Coronary artery (tissue), 2 donors: Measurements from ENCODE around the gene NDUFA13.
"Not testable (repeated sequence)": the region's sequence is repeated elsewhere in the genome, so short reads cannot be mapped to it uniquely, and the experiment has no call there.

ENCODE experiments used
- DNase-seq: peaks from one replicate; pipeline ENCODE4 v3.0.0-alpha.2; 2017; ENCODE audit warnings: low spot score
- H3K27ac ChIP-seq, 2 donors: fragments of 200-600 bp; sonication (generic); one replicate each; pipeline ENCODE4 v1.5.1; 2016 to 2019
- H3K4me3 ChIP-seq: fragments of 200-600 bp; sonication (generic); 2 replicates; pipeline ENCODE4 v1.5.1; 2016; ENCODE audit warnings: mild to moderate bottlenecking, moderate library complexity
- CTCF ChIP-seq: fragments of 200-600 bp; sonication (generic); IDR thresholded peaks from one replicate; pipeline ENCODE4 v1.5.1; 2019; ENCODE audit warnings: antibody characterized with exemption

NDUFA13 gene

DNA sequence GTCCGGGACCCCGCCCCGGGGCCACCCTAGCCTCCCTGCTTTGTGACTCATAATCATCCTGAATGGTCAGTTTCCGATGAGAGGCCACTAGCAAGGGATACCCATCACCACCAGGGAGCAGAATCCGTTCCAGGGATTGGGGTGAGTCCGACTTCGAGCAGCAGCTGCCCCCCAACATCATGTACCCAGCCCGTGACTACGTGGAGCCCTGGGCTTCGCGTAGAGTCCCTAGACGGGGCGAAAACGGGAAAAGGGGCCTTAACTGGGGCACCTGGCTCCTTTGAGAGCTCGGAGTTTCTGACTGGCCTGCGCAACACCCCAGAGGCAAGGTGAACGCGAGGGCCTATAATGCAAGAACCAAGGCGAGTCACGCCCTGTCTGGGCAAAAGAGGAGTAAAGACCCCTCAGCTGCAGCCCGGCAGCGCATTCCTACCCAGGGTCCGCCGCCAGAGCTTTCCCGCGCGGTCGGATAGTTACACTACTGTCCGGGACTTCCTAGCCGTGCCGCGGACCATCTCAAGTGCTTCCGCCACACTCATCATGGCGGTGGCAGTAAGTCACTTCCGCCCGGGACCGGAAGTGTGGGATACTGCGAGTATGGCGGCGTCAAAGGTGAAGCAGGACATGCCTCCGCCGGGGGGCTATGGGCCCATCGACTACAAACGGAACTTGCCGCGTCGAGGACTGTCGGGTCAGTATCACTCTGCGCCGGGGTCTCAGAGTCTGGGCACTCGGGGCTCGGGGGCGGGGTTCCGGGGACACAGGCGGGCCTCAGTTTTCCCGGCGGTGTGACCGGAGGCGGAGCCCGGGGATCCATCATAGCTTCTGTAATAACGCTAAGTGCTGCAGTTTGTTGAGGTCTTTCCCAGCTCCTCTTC is at the start of gene NDUFA13:
Gene NDUFA13 (plus strand): TSS at position 584 of the 878 bp plus-strand sequence. CDS start 14 bp downstream, at position 598.
- peak within 1 kb of the TSS; percentile 68 to 94 for H3K27ac ChIP-seq
- peak; percentile 95 for DNase-seq
- TF ChIP-seq CTCF = no peak

GRCh38 chr19:19468424-19469050 is 47.5 kb upstream of the NDUFA13 start:
- Histone ChIP-seq H3K4me3 (no peak overlapping the region), H3K27ac (no peak overlapping the region)
- TF ChIP-seq CTCF = no peak
- no peak for DNase-seq

More for the DNA sequence above, at the start of gene NDUFA13:
- peak within 1 kb of the TSS; percentile 95 for H3K4me3 ChIP-seq

DNA sequence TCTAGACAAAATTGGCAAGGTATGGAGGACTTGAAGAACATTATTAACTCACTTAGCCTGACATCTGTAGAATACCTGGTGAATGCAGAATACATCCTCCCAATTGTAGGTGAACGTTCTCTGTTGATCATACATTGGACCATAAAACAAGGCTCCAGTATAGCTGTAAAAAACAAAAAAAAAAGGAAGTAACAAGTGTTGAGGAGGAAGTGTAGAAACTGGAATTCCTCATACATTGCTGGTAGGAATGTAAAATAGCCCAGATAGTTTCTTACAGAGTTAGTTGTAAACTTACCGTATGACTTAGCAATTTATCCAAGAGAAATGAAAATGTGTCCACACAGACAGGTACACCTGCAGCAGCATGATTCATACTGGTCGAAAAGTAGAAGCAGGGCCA is 45.4 kb upstream of the NDUFA13 start:
- DNase-seq = no peak
- no peak for TF ChIP-seq CTCF
- H3K4me3 ChIP-seq = no peak overlapping the region
- peak overlapping the region in 1 of 2 donors; percentile 45 for H3K27ac ChIP-seq

DNA sequence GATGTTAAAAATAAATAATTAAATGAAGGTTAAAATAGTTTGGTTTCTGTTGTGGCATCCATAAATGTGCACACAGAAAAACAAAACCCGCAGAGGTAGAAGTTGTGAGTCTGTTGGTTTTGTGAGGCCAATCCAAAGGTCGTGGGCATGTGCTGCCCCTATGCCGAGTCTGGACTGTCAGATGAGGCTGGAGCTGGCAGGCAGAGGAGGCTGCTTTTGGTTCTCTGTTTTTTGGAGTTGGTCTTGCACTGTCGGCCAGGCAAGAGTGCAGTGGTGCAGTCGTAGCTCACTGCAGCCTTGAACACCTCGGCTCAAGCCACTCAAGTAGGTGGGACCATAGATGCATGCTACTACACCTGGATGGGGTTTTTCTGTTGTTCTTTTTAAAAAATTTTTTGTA is 44.3 kb upstream of the NDUFA13 start:
- TF ChIP-seq CTCF = no peak

GRCh38 chr19:19472106-19472505 is 43.9 kb upstream of the NDUFA13 start:
- not testable (repeated sequence) for H3K27ac ChIP-seq

More for the DNA sequence above, 44.3 kb upstream of the NDUFA13 start:
- Histone ChIP-seq H3K27ac (no peak overlapping the region), H3K4me3 (no peak overlapping the region)
- DNase-seq = no peak

DNA sequence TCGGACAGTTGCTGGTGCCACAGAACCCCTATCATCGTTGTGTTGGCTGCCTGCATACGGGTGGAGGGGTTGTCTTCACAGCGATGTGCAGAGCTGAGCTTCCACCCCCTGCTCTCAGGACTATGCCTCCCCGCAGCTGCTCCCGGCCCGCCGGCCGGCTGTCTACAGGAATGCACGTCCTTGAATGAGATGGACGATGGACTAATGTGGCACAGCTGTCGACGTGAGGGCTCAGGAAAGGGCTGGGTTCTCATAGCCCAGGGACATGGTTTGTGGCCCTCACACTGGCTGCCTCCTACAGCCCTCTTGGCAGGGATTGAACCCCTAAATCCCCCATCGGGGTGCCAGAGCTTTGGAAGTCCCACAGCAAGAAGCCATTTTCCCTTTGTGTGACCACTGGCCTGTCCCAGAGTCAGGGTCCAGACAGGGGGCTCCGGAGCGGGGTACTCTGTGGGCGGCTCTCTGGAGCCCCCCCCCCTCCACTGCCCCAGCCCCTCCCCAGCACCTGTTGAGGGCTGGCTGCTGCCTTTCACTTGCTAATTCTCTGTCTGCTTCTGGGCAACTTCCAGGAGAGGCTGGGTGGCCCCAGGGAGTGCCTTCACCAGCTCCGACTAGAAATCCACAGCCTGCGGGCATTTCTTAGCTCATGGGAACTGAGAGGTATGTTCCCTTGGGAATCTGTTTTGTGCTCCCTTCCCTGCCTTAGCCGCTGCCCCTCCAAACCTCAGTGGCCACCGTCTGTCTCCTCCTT is 40.8 kb upstream of the NDUFA13 start:
- H3K4me3 ChIP-seq = no peak overlapping the region
- DNase-seq = no peak
- no peak for TF ChIP-seq CTCF
- H3K27ac ChIP-seq = no peak overlapping the region

More at GRCh38 chr19:19472106-19472505, 43.9 kb upstream of the NDUFA13 start:
- H3K4me3 ChIP-seq, DNase-seq: not testable (repeated sequence)
